Fibroblast of skin of left biceps (primary cell): ENCODE data around the gene DPP8.
"Not testable (repeated sequence)": the region's sequence is repeated elsewhere in the genome, so short reads cannot be mapped to it uniquely, and the experiment has no call there.

ENCODE experiments used
- DNase-seq, 2 experiments: peaks; one replicate each; pipeline ENCODE4 v3.0.0-alpha.2; 2013; ENCODE audit warnings: low read depth in 2 of 2

The DPP8 gene

GRCh38 chr15:65404186-65404872 lies 113.2 kb downstream of the DPP8 start:
- no peak for DNase-seq

GRCh38 chr15:65402961-65403360 lies 114.5 kb downstream of the DPP8 start:
- DNase-seq = no peak

GRCh38 chr15:65401611-65402240 lies 115.8 kb downstream of the DPP8 start:
- no peak for DNase-seq

- DNase-seq = peak in 1 of 2 experiments; percentile 44
Observed at GRCh38 chr15:65400760-65401610, 116.5 kb downstream of the DPP8 start.

GRCh38 chr15:65399997-65400396 lies 117.5 kb downstream of the DPP8 start:
- no peak for DNase-seq

- DNase-seq = no peak
Observed at GRCh38 chr15:65399001-65399706, 118.3 kb downstream of the DPP8 start.

- not testable (repeated sequence) for DNase-seq
Observed at GRCh38 chr15:65398486-65398885, 119.0 kb downstream of the DPP8 start.

GRCh38 chr15:65396965-65397317 lies 120.5 kb downstream of the DPP8 start:
- DNase-seq = no peak

GRCh38 chr15:65396283-65396964 lies 121.1 kb downstream of the DPP8 start:
- no peak for DNase-seq

GRCh38 chr15:65395567-65396202 lies 121.8 kb downstream of the DPP8 start:
- DNase-seq = no peak

GRCh38 chr15:65394936-65395335 lies 122.6 kb downstream of the DPP8 start:
- DNase-seq = no peak

GRCh38 chr15:65394280-65394789 lies 123.2 kb downstream of the DPP8 start:
- no peak for DNase-seq

- no peak for DNase-seq
Observed at GRCh38 chr15:65393557-65393956, 123.9 kb downstream of the DPP8 start.

GRCh38 chr15:65393091-65393490 lies 124.4 kb downstream of the DPP8 start:
- no peak for DNase-seq
